Erythroblast (primary cell): Measurements from ENCODE around the gene TRIM65.

Experiments
- GATA1 ChIP-seq: IDR thresholded peaks from 2 replicates; pipeline ENCODE4 v1.6.1; 2011; ENCODE audit warnings: low read depth, mild to moderate bottlenecking, control low read depth, low read length, moderate library complexity
- POLR2A ChIP-seq: IDR thresholded peaks from 2 replicates; pipeline ENCODE4 v1.6.1; 2011; ENCODE audit warnings: mild to moderate bottlenecking, low read length

DNA sequence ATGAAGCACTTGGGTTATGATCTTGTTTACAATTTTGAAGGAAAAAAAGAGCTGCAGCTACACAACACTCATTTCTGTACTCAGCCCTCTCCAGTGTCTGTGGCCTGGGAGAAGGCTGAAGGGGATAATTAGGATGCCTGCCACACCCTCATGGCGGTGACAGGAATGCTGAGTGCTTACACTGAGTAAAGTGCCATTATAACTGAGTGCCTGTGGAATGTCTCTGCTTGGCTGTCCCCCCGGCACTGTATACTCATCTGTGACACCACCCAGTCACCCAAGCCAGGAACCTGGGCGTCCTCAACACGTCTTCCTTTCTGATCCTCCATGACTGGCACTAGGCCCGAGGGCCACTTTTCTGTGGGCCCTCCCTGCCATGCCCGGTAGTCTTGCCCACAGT is 11.4 kb upstream of the TRIM65 start:
- TF ChIP-seq POLR2A (no peak), GATA1 (no peak)
